Neural progenitor cell (in vitro differentiated cells): ENCODE results near the gene GNG14. TPM values are rescaled to one million over a fixed set of nuclear protein-coding genes. Genes with fewer than 3 reads are reported as not detected.
A peak's percentile ranks its signal among the peaks of the same experiment; 100 is the strongest.

Source experiments
- DNase-seq: peaks from one replicate; pipeline ENCODE4 v3.0.0-alpha.2; 2016; ENCODE audit warnings: low spot score
- H2AFZ ChIP-seq: fragments of 200-600 bp; sonication (generic); replicated peaks from 2 replicates; pipeline ENCODE4 v1.6.1; 2016; ENCODE audit warnings: antibody characterized with exemption
- H3F3A ChIP-seq: fragments of 200-600 bp; sonication (generic); 2 replicates; pipeline ENCODE4 v1.6.1; 2016; ENCODE audit warnings: antibody characterized with exemption, low read depth
- H3K27ac ChIP-seq: fragments of 200-600 bp; sonication (generic); 2 replicates; pipeline ENCODE4 v1.5.1; 2016; ENCODE audit warnings: mild to moderate bottlenecking
- H3K27me3 ChIP-seq: fragments of 200-600 bp; sonication (generic); 2 replicates; pipeline ENCODE4 v1.6.1; 2016; ENCODE audit warnings: mild to moderate bottlenecking, moderate library complexity
- H3K36me3 ChIP-seq: fragments of 200-600 bp; sonication (generic); 2 replicates; pipeline ENCODE4 v1.5.1; 2016
- H3K4me1 ChIP-seq: fragments of 200-600 bp; sonication (generic); 2 replicates; pipeline ENCODE4 v1.6.1; 2016; ENCODE audit warnings: mixed run types
- H3K4me2 ChIP-seq: fragments of 200-600 bp; sonication (generic); 2 replicates; pipeline ENCODE4 v1.6.1; 2016
- H3K4me3 ChIP-seq: fragments of 200-600 bp; sonication (generic); 2 replicates; pipeline ENCODE4 v1.5.1; 2016
- H3K79me2 ChIP-seq: fragments of 200-600 bp; sonication (generic); 2 replicates; pipeline ENCODE4 v1.6.1; 2016; ENCODE audit warnings: low read depth
- H3K9ac ChIP-seq: fragments of 200-600 bp; sonication (generic); 2 replicates; pipeline ENCODE4 v1.6.1; 2016
- H3K9me3 ChIP-seq: fragments of 200-600 bp; sonication (generic); 2 replicates; pipeline ENCODE4 v1.5.1; 2016; ENCODE audit warnings: low read depth
- H4K20me1 ChIP-seq: fragments of 200-600 bp; sonication (generic); 2 replicates; pipeline ENCODE4 v1.6.1; 2016; ENCODE audit warnings: low read depth
- H3K27ac Mint-ChIP-seq: 3 replicates; pipeline ENCODE4 v1.8.0; 2021; ENCODE audit warnings: mixed read lengths
- H3K27me3 Mint-ChIP-seq: 2 replicates; pipeline ENCODE4 v1.8.0; 2022; ENCODE audit warnings: low read depth, mild to moderate bottlenecking, inconsistent platforms, moderate library complexity, mixed read lengths; ENCODE audit not compliant: insufficient read depth
- H3K36me3 Mint-ChIP-seq: 3 replicates; pipeline ENCODE4 v1.8.0; 2021; ENCODE audit warnings: mixed read lengths
- H3K4me1 Mint-ChIP-seq: 3 replicates; pipeline ENCODE4 v1.8.0; 2021; ENCODE audit warnings: mixed read lengths
- H3K4me3 Mint-ChIP-seq: 3 replicates; pipeline ENCODE4 v1.8.0; 2021; ENCODE audit warnings: mild to moderate bottlenecking, moderate library complexity, mixed read lengths
- H3K9me3 Mint-ChIP-seq: 3 replicates; pipeline ENCODE4 v1.8.0; 2020; ENCODE audit warnings: mixed read lengths
- EZH2 ChIP-seq: fragments of 200-600 bp; sonication (generic); IDR thresholded peaks from 2 replicates; pipeline ENCODE4 v1.6.1; 2017; ENCODE audit warnings: antibody characterized with exemption, mild to moderate bottlenecking, moderate library complexity
- EZH2phosphoT487 ChIP-seq: fragments of 200-600 bp; sonication (generic); IDR thresholded peaks from 2 replicates; pipeline ENCODE4 v1.6.1; 2017; ENCODE audit warnings: antibody characterized with exemption
- total RNA-seq: library from RNA; depleted of rRNA; stranded (reverse); fragments of >200 nt; gene quantifications from 2 replicates; pipeline ENCODE4 v1.2.3, GENCODE V29; 2015; ENCODE audit warnings: low replicate concordance
- TF ChIP-seq, protein P1 (sequence below): fragments of 200-600 bp; sonication (generic); IDR thresholded peaks from 2 replicates; pipeline ENCODE4 v1.5.1; 2017; ENCODE audit warnings: antibody characterized with exemption, mild to moderate bottlenecking

GNG14 gene
- total RNA-seq, 1 donor from 2014 or later, result not detected

- no peaks in the 10 kb centered on the region for H3K36me3 ChIP-seq
- H3K4me2 ChIP-seq, result peak within 1 kb of the TSS; percentile 87
- peaks cover 25% of the 10 kb centered on the region for H3F3A ChIP-seq
- peaks cover 9% of the 10 kb centered on the region for H3K27me3 Mint-ChIP-seq
- peak within 1 kb of the TSS; percentile 11 for H2AFZ ChIP-seq
- DNase-seq, result peak; percentile 94
- H3K4me3 Mint-ChIP-seq, result peak within 1 kb of the TSS; percentile 97
- no peak within 1 kb of the TSS for H3K27ac ChIP-seq
- peak within 1 kb of the TSS; percentile 87 for H3K4me3 ChIP-seq
- H4K20me1 ChIP-seq, result no peaks in the 10 kb centered on the region
- peaks cover 43% of the 10 kb centered on the region for H3K79me2 ChIP-seq
- H3K4me1 Mint-ChIP-seq, result peaks cover 30% of the 10 kb centered on the region
- H3K9me3 Mint-ChIP-seq, result no peaks in the 10 kb centered on the region
- peak within 1 kb of the TSS; percentile 66 for H3K27ac Mint-ChIP-seq
- peaks cover 5% of the 10 kb centered on the region for H3K36me3 Mint-ChIP-seq
- H3K9me3 ChIP-seq, result no peaks in the 10 kb centered on the region
- no peaks in the 10 kb centered on the region for H3K27me3 ChIP-seq
- H3K4me1 ChIP-seq, result peaks cover 7% of the 10 kb centered on the region
- TF ChIP-seq EZH2phosphoT487 (no peak), EZH2 (no peak)
- TF ChIP-seq, protein P1, sequence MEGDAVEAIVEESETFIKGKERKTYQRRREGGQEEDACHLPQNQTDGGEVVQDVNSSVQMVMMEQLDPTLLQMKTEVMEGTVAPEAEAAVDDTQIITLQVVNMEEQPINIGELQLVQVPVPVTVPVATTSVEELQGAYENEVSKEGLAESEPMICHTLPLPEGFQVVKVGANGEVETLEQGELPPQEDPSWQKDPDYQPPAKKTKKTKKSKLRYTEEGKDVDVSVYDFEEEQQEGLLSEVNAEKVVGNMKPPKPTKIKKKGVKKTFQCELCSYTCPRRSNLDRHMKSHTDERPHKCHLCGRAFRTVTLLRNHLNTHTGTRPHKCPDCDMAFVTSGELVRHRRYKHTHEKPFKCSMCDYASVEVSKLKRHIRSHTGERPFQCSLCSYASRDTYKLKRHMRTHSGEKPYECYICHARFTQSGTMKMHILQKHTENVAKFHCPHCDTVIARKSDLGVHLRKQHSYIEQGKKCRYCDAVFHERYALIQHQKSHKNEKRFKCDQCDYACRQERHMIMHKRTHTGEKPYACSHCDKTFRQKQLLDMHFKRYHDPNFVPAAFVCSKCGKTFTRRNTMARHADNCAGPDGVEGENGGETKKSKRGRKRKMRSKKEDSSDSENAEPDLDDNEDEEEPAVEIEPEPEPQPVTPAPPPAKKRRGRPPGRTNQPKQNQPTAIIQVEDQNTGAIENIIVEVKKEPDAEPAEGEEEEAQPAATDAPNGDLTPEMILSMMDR, result no peak
- peak within 1 kb of the TSS; percentile 75 for H3K9ac ChIP-seq
Observed at GRCh38 chr19:12666265-12667048, 21.3 kb upstream of the GNG14 start, which contains the start of the genes MAN2B1 and WDR83. Gene MAN2B1 (minus strand): TSS chr19:12666742. CDS start chr19:12666701, 41 bp downstream. Gene WDR83 (plus strand): TSS chr19:12666807. CDS start chr19:12669791, 2,984 bp downstream.

DNA sequence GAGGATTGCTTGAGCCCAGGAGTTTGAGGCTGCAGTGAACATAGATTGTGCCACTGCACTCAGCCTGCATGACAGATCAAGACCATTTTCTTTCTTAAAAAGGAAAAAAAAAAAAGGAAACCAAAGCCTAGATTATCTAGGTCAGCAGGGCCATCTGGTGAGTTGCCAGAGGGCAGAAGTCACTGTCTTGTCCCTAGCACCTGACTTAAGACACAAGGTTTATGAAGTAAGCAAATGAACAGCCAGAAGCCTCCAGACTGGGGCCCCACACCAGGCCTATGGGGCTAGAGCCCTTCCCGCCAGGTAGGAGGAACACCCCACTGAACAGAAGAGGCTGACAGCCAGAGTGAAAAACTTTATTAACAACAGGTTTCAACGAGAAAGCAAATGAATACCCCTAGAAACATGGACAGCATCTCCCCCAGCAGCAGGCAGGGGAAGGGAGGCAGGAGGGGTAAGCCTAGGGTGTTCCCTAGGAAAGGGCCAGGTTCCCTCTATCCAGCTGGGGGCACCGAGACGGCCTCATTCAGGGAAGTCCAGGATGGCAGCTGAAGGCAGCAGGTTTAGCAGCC lies 20.0 kb upstream of the GNG14 start:
- H3K27ac ChIP-seq, result no peak overlapping the region
- H3K4me1 Mint-ChIP-seq, result peaks cover 35% of the 10 kb centered on the region

DNA sequence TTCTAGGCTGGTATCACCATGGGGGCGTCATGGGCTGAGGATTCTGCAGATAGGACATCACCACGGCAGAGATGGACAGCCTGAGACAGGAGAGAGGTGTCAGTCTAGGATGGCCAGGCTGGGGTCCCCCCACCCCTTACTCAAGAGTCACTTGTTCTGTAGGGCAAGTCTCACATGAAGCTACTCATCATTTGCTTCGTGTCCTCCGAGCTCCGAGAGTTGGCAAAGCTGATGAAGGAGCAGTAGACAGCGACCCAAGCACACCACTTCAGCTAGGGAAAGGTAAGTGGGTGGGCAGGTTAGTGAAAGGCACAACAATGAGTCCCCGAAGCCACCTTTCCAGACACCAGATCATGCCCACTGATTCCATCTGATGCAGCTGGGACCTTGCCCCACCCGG lies 19.5 kb upstream of the GNG14 start:
- H3K27me3 ChIP-seq, result no peaks in the 10 kb centered on the region
- DNase-seq, result no peak
- peak overlapping the region; percentile 87 for H3K9ac ChIP-seq
- no peak overlapping the region for H2AFZ ChIP-seq
- H3F3A ChIP-seq, result peaks cover 34% of the 10 kb centered on the region
- H3K27ac ChIP-seq, result no peak overlapping the region
- no peaks in the 10 kb centered on the region for H4K20me1 ChIP-seq
- Mint-ChIP-seq H3K4me1 (peaks cover 35% of the 10 kb centered on the region), H3K9me3 (no peaks in the 10 kb centered on the region), H3K27ac (peak overlapping the region; percentile 90), H3K4me3 (peak overlapping the region; percentile 97), H3K36me3 (peaks cover 7% of the 10 kb centered on the region), H3K27me3 (peaks cover 9% of the 10 kb centered on the region)
- H3K9me3 ChIP-seq, result no peaks in the 10 kb centered on the region
- peaks cover 43% of the 10 kb centered on the region for H3K79me2 ChIP-seq
- TF ChIP-seq EZH2phosphoT487 (no peak), EZH2 (no peak)
- TF ChIP-seq, protein P1, result no peak
- peaks cover 7% of the 10 kb centered on the region for H3K4me1 ChIP-seq
- peak overlapping the region; percentile 87 for H3K4me3 ChIP-seq
- H3K4me2 ChIP-seq, result peak overlapping the region; percentile 92
- H3K36me3 ChIP-seq, result no peaks in the 10 kb centered on the region

More for the DNA sequence above, 20.0 kb upstream of the GNG14 start:
- Histone ChIP-seq H3K9me3 (no peaks in the 10 kb centered on the region), H3K4me2 (peak overlapping the region; percentile 92), H3K79me2 (peaks cover 43% of the 10 kb centered on the region), H3K27me3 (no peaks in the 10 kb centered on the region), H3F3A (peaks cover 34% of the 10 kb centered on the region), H3K4me1 (peaks cover 7% of the 10 kb centered on the region), H3K36me3 (no peaks in the 10 kb centered on the region), H2AFZ (no peak overlapping the region), H3K9ac (no peak overlapping the region), H3K4me3 (peak overlapping the region; percentile 87), H4K20me1 (no peaks in the 10 kb centered on the region)
- peak overlapping the region; percentile 97 for H3K4me3 Mint-ChIP-seq
- no peak for DNase-seq
- H3K36me3 Mint-ChIP-seq, result peaks cover 9% of the 10 kb centered on the region
- peaks cover 9% of the 10 kb centered on the region for H3K27me3 Mint-ChIP-seq
- no peak overlapping the region for H3K27ac Mint-ChIP-seq
- TF ChIP-seq EZH2 (no peak), EZH2phosphoT487 (no peak)
- TF ChIP-seq, protein P1, result no peak
- no peaks in the 10 kb centered on the region for H3K9me3 Mint-ChIP-seq
